Activated CD8-positive, alpha-beta T cell treated with anti-CD3 and anti-CD28 coated beads for 36 hours (primary cell): ENCODE data around the gene FAM240A. TPM values are rescaled to one million over a fixed set of nuclear protein-coding genes. Genes with fewer than 3 reads are reported as not detected.

Source experiments
- ATAC-seq: fragments of 200-7000 bp; cut with Tn5 transposase; one replicate; pipeline ENCODE4 v1.10.0; 2021; ENCODE audit warnings: mild to moderate bottlenecking, moderate library complexity
- CTCF ChIA-PET: fragments of 350-600 bp; sonication (Branson Sonifier 250); formaldehyde crosslinking; loops from one replicate; lab custom pipeline; 2021; ENCODE audit warnings: antibody characterized with exemption; lab: Charles Lee
- POLR2A ChIA-PET: fragments of 350-600 bp; sonication (Branson Sonifier 250); formaldehyde crosslinking; loops from one replicate; lab custom pipeline; 2021; ENCODE audit warnings: antibody characterized with exemption; lab: Charles Lee
- DNase-seq: peaks from one replicate; pipeline ENCODE4 v3.0.0-alpha.2; 2020
- H3K27ac Mint-ChIP-seq: one replicate; pipeline ENCODE4 v1.8.0; 2021; ENCODE audit warnings: mild to moderate bottlenecking, mixed read lengths
- H3K27me3 Mint-ChIP-seq: one replicate; pipeline ENCODE4 v1.8.0; 2021; ENCODE audit warnings: mixed read lengths
- H3K36me3 Mint-ChIP-seq: one replicate; pipeline ENCODE4 v1.8.0; 2021; ENCODE audit warnings: low read depth, mixed read lengths
- H3K4me1 Mint-ChIP-seq: one replicate; pipeline ENCODE4 v1.8.0; 2021; ENCODE audit warnings: low read depth, mixed read lengths
- H3K4me3 Mint-ChIP-seq: one replicate; pipeline ENCODE4 v1.8.0; 2021; ENCODE audit warnings: mild to moderate bottlenecking, moderate library complexity, mixed read lengths
- H3K9me3 Mint-ChIP-seq: one replicate; pipeline ENCODE4 v1.8.0; 2021; ENCODE audit warnings: mixed read lengths
- CTCF ChIP-seq: fragments of 200-600 bp; IDR thresholded peaks from one replicate; pipeline ENCODE4 v1.8.0; 2022; ENCODE audit warnings: antibody characterized with exemption, mild to moderate bottlenecking
- intact Hi-C: fragments of 100-400 bp; cut with micrococcal nuclease; formaldehyde crosslinking; loops from one replicate; pipeline ENCODE4 v1.10.0; 2022
- total RNA-seq, 2 experiments: library from RNA; stranded (reverse); gene quantifications; one replicate each; pipeline ENCODE4 v1.2.3, GENCODE V29; 2021

Gene FAM240A
- total RNA-seq, 2 experiments from 2014 or later: not detected

DNA sequence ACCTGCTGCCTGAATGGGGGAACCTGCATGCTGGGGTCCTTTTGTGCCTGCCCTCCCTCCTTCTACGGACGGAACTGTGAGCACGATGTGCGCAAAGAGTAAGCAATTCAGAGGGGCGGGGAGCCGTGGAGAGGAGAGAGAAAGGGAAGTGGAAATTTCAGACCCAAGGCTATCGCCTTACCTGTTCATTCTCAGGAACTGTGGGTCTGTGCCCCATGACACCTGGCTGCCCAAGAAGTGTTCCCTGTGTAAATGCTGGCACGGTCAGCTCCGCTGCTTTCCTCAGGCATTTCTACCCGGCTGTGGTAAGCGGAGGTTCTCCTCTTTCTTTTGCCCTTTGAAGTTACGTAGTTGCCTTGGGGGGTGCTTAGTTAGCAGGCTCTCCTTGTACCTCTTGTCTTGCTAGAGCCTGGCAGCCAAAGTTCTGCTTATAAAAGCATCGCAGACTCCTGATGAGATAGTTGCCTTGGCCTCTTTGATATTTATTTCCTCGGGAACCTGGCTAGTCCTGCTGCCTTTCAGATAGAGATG is 32.5 kb upstream of the FAM240A start:
- no peaks in the 10 kb centered on the region for H3K9me3 Mint-ChIP-seq
- intact Hi-C loops: no loop called here

DNA sequence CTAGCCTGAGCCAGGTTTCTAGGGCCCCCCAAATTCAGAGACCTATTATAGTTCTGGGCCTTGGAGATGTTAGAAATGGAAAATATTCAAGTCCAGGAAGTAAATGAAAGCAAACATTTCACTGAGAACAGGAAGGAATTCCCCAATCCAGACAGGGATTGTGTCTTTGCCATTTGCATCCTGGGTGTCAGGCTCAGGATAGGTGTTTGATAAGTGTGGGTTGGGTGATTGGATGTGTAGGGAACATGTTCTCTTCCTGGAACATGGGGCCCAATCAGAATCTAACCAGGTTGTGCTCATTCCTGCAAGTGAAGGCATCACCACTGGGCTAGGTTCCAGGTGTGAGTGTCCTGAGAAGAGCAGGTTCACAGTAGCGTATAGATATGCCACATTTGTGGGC is 31.6 kb upstream of the FAM240A start:
- intact Hi-C loops: no loop called here
- Mint-ChIP-seq H3K27ac (no peak overlapping the region), H3K36me3 (no peaks in the 10 kb centered on the region), H3K4me3 (no peak overlapping the region), H3K9me3 (no peaks in the 10 kb centered on the region), H3K27me3 (peaks cover 3% of the 10 kb centered on the region), H3K4me1 (peaks cover 1% of the 10 kb centered on the region)
- ATAC-seq (no peak), DNase-seq (no peak)
- TF ChIP-seq CTCF: no peak
- CTCF ChIA-PET: no interaction called here
- POLR2A ChIA-PET: no interaction called here

More for the DNA sequence above, 32.5 kb upstream of the FAM240A start:
- ATAC-seq: no peak
- CTCF ChIA-PET: no interaction called here
- peaks cover 1% of the 10 kb centered on the region for H3K4me1 Mint-ChIP-seq
- no peak overlapping the region for H3K4me3 Mint-ChIP-seq
- peaks cover 3% of the 10 kb centered on the region for H3K27me3 Mint-ChIP-seq
- no peak overlapping the region for H3K27ac Mint-ChIP-seq
- TF ChIP-seq CTCF: no peak
- H3K36me3 Mint-ChIP-seq: no peaks in the 10 kb centered on the region
- POLR2A ChIA-PET: no interaction called here
- no peak for DNase-seq

GRCh38 chr3:46584598-46585467 is 27.5 kb upstream of the FAM240A start:
- H3K27ac Mint-ChIP-seq: no peak overlapping the region
- no peak overlapping the region for H3K4me3 Mint-ChIP-seq
- ChIA-PET POLR2A (interaction anchor here (0.6 to 1.5 kb wide), 4 partner anchors 20 to 784 kb away, joined by 3 read pairs; no protein-coding TSS in a partner anchor), CTCF (interaction anchor here (0.6 to 2.7 kb wide), 5 partner anchors 13 to 97 kb away, joined by 3 to 11 read pairs (median 4); no protein-coding TSS in a partner anchor)
- peaks cover 2% of the 10 kb centered on the region for H3K4me1 Mint-ChIP-seq
- DNase-seq (no peak), ATAC-seq (no peak)
- H3K36me3 Mint-ChIP-seq: no peaks in the 10 kb centered on the region
- no peak for TF ChIP-seq CTCF
- no peaks in the 10 kb centered on the region for H3K9me3 Mint-ChIP-seq
- peaks cover 2% of the 10 kb centered on the region for H3K27me3 Mint-ChIP-seq
- intact Hi-C loops: no loop called here

DNA sequence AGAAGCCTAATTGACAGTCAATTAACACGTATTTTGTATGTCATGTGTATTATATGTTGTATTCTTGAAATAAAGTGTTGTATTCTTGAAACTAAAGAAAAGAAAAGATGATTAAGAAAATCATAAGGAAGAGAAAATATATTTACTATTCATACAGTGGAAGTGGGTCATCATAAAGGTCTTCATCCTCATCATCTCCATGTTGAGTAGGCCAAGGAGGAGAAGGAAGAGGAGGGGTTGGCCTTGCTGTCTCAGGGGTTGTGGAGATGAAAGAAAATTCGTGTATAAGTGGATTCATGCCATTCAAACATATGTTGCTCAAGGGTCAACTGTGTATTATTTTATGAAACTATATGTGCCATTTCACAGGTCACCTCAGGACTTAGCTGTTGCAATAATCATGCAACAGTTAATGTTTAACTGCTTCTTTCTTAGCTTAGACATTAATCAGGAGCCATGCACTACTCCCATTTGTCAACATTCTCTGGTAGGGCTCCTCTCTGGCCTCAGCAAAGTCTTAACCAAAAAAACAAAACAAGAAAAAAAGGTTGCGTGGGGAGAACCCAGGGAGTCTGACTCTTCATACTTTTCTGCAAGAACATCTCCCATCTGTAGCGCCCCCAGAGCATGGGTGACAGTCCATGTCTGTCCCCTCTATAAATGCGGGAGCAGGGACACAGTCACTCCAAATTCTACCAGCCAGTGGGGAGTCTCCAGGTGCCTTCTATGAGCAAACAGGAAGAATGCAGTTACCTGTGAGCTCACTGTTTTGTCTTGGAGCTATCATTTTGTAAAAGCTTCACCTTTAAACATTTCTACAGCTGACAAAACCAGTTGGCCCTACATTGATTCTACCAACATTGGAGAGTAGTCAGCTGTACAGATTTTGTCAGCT is 26.3 kb upstream of the FAM240A start:
- intact Hi-C loops: no loop called here
- no peak for ATAC-seq
- no peak for TF ChIP-seq CTCF
- Mint-ChIP-seq H3K4me3 (no peak overlapping the region), H3K27ac (no peak overlapping the region), H3K9me3 (no peaks in the 10 kb centered on the region), H3K36me3 (no peaks in the 10 kb centered on the region), H3K4me1 (peaks cover 2% of the 10 kb centered on the region), H3K27me3 (peaks cover 2% of the 10 kb centered on the region)
- no peak for DNase-seq
- ChIA-PET POLR2A (interaction anchor here (0.6 to 1.5 kb wide), 3 partner anchors 18 to 399 kb away, joined by 3 read pairs; no protein-coding TSS in a partner anchor), CTCF (interaction anchor here (0.6 to 2.7 kb wide), 5 partner anchors 11 to 97 kb away, joined by 3 to 14 read pairs (median 3); no protein-coding TSS in a partner anchor)
